Fibroblast of lung (primary cell): Measurements from ENCODE around the gene ZNF140.

ENCODE experiments used
- CTCF ChIP-seq, 2 donors: IDR thresholded peaks in 1 of 2; conservative IDR thresholded peaks in 1 of 2; 1 replicate in 1 of 2; 2 replicates in 1 of 2; pipeline ENCODE4 v1.5.1; 2011 to 2012; ENCODE audit warnings: low read length in 2 of 2, control low read depth in 1 of 2, inconsistent platforms in 1 of 2, low read depth in 1 of 2, mild to moderate bottlenecking in 1 of 2
- EZH2 ChIP-seq: IDR thresholded peaks from 2 replicates; pipeline ENCODE4 v1.5.1; 2012; ENCODE audit warnings: low read length, control low read depth, mild to moderate bottlenecking; ENCODE audit errors: missing control alignments

- TF ChIP-seq EZH2 (no peak), CTCF (conservative IDR thresholded peaks at IDR 0.05 in 1 of 2, IDR thresholded peaks at IDR 0.05 in 1 of 2; ENCODE audit: low read depth in 1 of 2, low read length in 2 of 2) (no peak)
These were observed 42.5 kb upstream of the ZNF140 start for GRCh38 chr12:133038118-133038709.
